Bronchial epithelial cell (primary cell): Measurements from ENCODE around the gene CROCC. TPM values are rescaled to one million over a fixed set of nuclear protein-coding genes. Genes with fewer than 3 reads are reported as not detected.
"Not testable (repeated sequence)": the region's sequence is repeated elsewhere in the genome, so short reads cannot be mapped to it uniquely, and the experiment has no call there.

ENCODE experiments used
- DNase-seq: peaks from one replicate; pipeline ENCODE4 v3.0.0-alpha.2; 2010; ENCODE audit warnings: low read depth
- FAIRE-seq: peaks from 2 replicates; lab custom pipeline; 2011; peaks lifted over from hg19 to GRCh38; lab: Jason Lieb, UNC
- H3K27me3 ChIP-seq: 2 replicates; pipeline ENCODE4 v1.5.1; 2011; ENCODE audit warnings: low read length; ENCODE audit not compliant: control insufficient read depth, insufficient read depth
- H3K36me3 ChIP-seq: 2 replicates; pipeline ENCODE4 v1.5.1; 2011; ENCODE audit warnings: low read length; ENCODE audit not compliant: control insufficient read depth, insufficient read depth
- H3K4me3 ChIP-seq: 2 replicates; pipeline ENCODE4 v1.5.1; 2011; ENCODE audit warnings: mild to moderate bottlenecking, low read depth, low read length, control low read depth
- CTCF ChIP-seq: IDR thresholded peaks from 2 replicates; pipeline ENCODE4 v1.5.1; 2011; ENCODE audit warnings: mild to moderate bottlenecking, moderate library complexity, low read length, control low read depth, inconsistent platforms; ENCODE audit not compliant: insufficient read depth, severe bottlenecking
- total RNA-seq: library from RNA; depleted of rRNA; stranded (reverse); fragments of >200 nt; gene quantifications from 2 replicates; pipeline ENCODE4 v1.2.1, GENCODE V29; 2014

The CROCC gene
- total RNA-seq = 16.4 and 20.3 TPM in 2 replicates

GRCh38 chr1:16921391-16922185, at the start of gene CROCC:
Gene CROCC, plus strand, starts transcription at chr1:16921931. Its CDS starts 88 bp downstream, at chr1:16922019.
- DNase-seq (peak; percentile 14), FAIRE-seq (no peak)
- no peaks in the 10 kb centered on the region for H3K36me3 ChIP-seq
- no peaks in the 10 kb centered on the region for H3K27me3 ChIP-seq
- no peak within 1 kb of the TSS for H3K4me3 ChIP-seq
- TF ChIP-seq CTCF = no peak

- H3K4me3 ChIP-seq = peak overlapping the region; percentile 38
- FAIRE-seq, H3K27me3 ChIP-seq, H3K36me3 ChIP-seq: not testable (repeated sequence)
- peak; percentile 79 for DNase-seq
Measured at GRCh38 chr1:16872152-16873075, 49.3 kb upstream of the CROCC start.

GRCh38 chr1:16873076-16873879, 48.5 kb upstream of the CROCC start:
- not testable (repeated sequence) for H3K36me3 ChIP-seq, FAIRE-seq, H3K27me3 ChIP-seq
- peak; percentile 20 for DNase-seq
- peak overlapping the region; percentile 38 for H3K4me3 ChIP-seq

- H3K27me3 ChIP-seq, FAIRE-seq, H3K4me3 ChIP-seq, H3K36me3 ChIP-seq, DNase-seq: not testable (repeated sequence)
Measured at GRCh38 chr1:16874968-16875765, 46.6 kb upstream of the CROCC start.

- not testable (repeated sequence) for H3K36me3 ChIP-seq, H3K27me3 ChIP-seq, FAIRE-seq, H3K4me3 ChIP-seq
- peak; percentile 16 for DNase-seq
Measured at GRCh38 chr1:16881742-16882141, 40.0 kb upstream of the CROCC start.

- H3K27me3 ChIP-seq = no peaks in the 10 kb centered on the region
- H3K36me3 ChIP-seq = no peaks in the 10 kb centered on the region
- DNase-seq (no peak), FAIRE-seq (no peak)
- H3K4me3 ChIP-seq = no peak overlapping the region
- no peak for TF ChIP-seq CTCF
Measured at GRCh38 chr1:16882986-16883385, 38.7 kb upstream of the CROCC start.

- not testable (repeated sequence) for H3K4me3 ChIP-seq, H3K36me3 ChIP-seq, DNase-seq, FAIRE-seq, H3K27me3 ChIP-seq
Measured at GRCh38 chr1:16884487-16884886, 37.2 kb upstream of the CROCC start.
